ENCODE results near the gene MYO9B.

- TF ChIP-seq, protein P1, sequence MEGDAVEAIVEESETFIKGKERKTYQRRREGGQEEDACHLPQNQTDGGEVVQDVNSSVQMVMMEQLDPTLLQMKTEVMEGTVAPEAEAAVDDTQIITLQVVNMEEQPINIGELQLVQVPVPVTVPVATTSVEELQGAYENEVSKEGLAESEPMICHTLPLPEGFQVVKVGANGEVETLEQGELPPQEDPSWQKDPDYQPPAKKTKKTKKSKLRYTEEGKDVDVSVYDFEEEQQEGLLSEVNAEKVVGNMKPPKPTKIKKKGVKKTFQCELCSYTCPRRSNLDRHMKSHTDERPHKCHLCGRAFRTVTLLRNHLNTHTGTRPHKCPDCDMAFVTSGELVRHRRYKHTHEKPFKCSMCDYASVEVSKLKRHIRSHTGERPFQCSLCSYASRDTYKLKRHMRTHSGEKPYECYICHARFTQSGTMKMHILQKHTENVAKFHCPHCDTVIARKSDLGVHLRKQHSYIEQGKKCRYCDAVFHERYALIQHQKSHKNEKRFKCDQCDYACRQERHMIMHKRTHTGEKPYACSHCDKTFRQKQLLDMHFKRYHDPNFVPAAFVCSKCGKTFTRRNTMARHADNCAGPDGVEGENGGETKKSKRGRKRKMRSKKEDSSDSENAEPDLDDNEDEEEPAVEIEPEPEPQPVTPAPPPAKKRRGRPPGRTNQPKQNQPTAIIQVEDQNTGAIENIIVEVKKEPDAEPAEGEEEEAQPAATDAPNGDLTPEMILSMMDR (IDR thresholded peaks at IDR 0.05; ENCODE audit: low read depth, low read length) = no peak
- no peak for TF ChIP-seq EZH2phosphoT487 (IDR thresholded peaks at IDR 0.05; ENCODE audit: low read depth)
These were observed 4.7 kb upstream of the MYO9B start for GRCh38 chr19:17070912-17071311.

Measured in OCI-LY3 (cell line).